Measurements from ENCODE around the gene VAMP8. TPM values are rescaled to one million over a fixed set of nuclear protein-coding genes. Genes with fewer than 3 reads are reported as not detected.
"Not testable (repeated sequence)": the region's sequence is repeated elsewhere in the genome, so short reads cannot be mapped to it uniquely, and the experiment has no call there.

VAMP8 gene
- total RNA-seq, 1 donor from 2014 or later, result 152 TPM

GRCh38 chr2:85599468-85600234 lies 22.3 kb downstream of the VAMP8 start:
- H3K4me3 ChIP-seq (ENCODE audit: low read depth, low read length), result no peak overlapping the region
- no peak for DNase-seq (ENCODE audit: low read depth)
- TF ChIP-seq CTCF (conservative IDR thresholded peaks at IDR 0.05; ENCODE audit: low read depth, low read length), result no peak

DNA sequence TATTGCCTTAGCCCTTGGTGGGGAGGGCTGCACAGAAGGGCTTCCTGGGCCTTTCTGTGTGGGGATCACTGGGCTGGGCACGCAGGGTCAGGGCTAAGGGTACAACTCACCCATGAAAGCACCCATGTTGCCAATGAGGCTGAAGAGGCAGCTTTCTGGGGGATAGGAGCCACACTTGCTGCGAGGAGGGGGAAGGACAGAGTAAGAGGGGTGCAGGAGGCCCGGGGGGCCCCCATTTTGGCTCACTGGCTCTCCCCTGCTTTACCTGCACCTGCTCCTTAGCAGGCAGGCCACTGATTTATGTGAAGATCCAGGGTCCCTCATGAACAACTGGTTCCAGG lies 22.8 kb downstream of the VAMP8 start:
- H3K4me3 ChIP-seq (ENCODE audit: low read depth, low read length), result no peak overlapping the region
- no peak for TF ChIP-seq CTCF (conservative IDR thresholded peaks at IDR 0.05; ENCODE audit: low read depth, low read length)
- DNase-seq (ENCODE audit: low read depth), result no peak

GRCh38 chr2:85600951-85601770 lies 23.8 kb downstream of the VAMP8 start:
- no peak for DNase-seq (ENCODE audit: low read depth)
- TF ChIP-seq CTCF (conservative IDR thresholded peaks at IDR 0.05; ENCODE audit: low read depth, low read length), result no peak

GRCh38 chr2:85601771-85602475 lies 24.5 kb downstream of the VAMP8 start:
- H3K4me3 ChIP-seq (ENCODE audit: low read depth, low read length), result peak overlapping the region; percentile 83
- no peak for TF ChIP-seq CTCF (conservative IDR thresholded peaks at IDR 0.05; ENCODE audit: low read depth, low read length)
- no peak for DNase-seq (ENCODE audit: low read depth)

More at GRCh38 chr2:85600951-85601770, 23.8 kb downstream of the VAMP8 start:
- H3K4me3 ChIP-seq (ENCODE audit: low read depth, low read length), result peak overlapping the region; percentile 83

GRCh38 chr2:85602476-85603234 lies 25.3 kb downstream of the VAMP8 start, which contains the start of gene TMEM150A:
Gene TMEM150A, minus strand, starts transcription at chr2:85602698. Its CDS starts 750 bp downstream, at chr2:85601948.
- no peak for DNase-seq (ENCODE audit: low read depth)

GRCh38 chr2:85604133-85604444 lies 26.7 kb downstream of the VAMP8 start:
- not testable (repeated sequence) for DNase-seq (ENCODE audit: low read depth)
- peak overlapping the region; percentile 83 for H3K4me3 ChIP-seq (ENCODE audit: low read depth, low read length)

More at GRCh38 chr2:85602476-85603234, 25.3 kb downstream of the VAMP8 start, which contains the start of gene TMEM150A:
- TF ChIP-seq CTCF (conservative IDR thresholded peaks at IDR 0.05; ENCODE audit: low read depth, low read length), result peak; percentile 29
- peak within 1 kb of the TSS; percentile 83 for H3K4me3 ChIP-seq (ENCODE audit: low read depth, low read length)
